Measurements from ENCODE around the gene LPIN1. TPM values are rescaled to one million over a fixed set of nuclear protein-coding genes. Genes with fewer than 3 reads are reported as not detected.
A peak's percentile ranks its signal among the peaks of the same experiment; 100 is the strongest.

Gene LPIN1
- total RNA-seq, 1 experiment from 2014 or later = 4.4 TPM

DNA sequence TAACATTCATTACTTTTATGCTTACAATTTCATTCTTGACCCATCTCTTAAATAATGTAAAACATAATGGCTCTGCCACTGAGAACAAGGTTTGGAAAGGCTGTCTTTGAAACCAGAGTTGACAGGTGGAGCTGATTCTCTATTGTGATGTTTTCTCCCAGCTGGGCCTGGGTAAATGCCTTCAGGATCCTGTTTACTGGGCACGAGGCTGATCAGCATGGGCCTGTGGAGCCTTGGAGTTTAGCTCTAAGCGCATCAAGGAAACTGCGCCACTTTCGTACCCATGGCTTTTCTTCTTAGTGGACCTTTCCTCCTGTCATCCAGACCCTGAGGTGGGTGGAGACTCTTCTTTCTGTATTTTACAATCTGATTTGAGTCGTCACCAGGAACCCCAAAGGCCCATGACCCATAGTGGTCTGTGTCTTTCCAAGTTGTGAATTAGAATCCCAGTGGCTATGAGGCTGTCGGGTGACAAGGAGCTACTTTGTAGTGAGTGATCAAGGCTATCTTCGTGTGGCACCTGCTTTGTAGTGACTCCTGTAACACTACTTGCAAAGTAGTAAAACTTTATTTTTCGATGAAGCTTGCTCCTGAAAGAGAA is 123.1 kb downstream of the LPIN1 start:
- TF ChIP-seq, protein P1, sequence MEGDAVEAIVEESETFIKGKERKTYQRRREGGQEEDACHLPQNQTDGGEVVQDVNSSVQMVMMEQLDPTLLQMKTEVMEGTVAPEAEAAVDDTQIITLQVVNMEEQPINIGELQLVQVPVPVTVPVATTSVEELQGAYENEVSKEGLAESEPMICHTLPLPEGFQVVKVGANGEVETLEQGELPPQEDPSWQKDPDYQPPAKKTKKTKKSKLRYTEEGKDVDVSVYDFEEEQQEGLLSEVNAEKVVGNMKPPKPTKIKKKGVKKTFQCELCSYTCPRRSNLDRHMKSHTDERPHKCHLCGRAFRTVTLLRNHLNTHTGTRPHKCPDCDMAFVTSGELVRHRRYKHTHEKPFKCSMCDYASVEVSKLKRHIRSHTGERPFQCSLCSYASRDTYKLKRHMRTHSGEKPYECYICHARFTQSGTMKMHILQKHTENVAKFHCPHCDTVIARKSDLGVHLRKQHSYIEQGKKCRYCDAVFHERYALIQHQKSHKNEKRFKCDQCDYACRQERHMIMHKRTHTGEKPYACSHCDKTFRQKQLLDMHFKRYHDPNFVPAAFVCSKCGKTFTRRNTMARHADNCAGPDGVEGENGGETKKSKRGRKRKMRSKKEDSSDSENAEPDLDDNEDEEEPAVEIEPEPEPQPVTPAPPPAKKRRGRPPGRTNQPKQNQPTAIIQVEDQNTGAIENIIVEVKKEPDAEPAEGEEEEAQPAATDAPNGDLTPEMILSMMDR (conservative IDR thresholded peaks at IDR 0.05) = no peak
- H3K27me3 Mint-ChIP-seq (ENCODE audit: low read depth) = no peaks in the 10 kb centered on the region; the same call in 1 of the 2 replicates
- no peak overlapping the region for H4K91ac ChIP-seq (ENCODE audit: insufficient read length, low read depth, low read length)
- no peak overlapping the region for H2BK20ac ChIP-seq (ENCODE audit: low read depth, low read length, poor library complexity, severe bottlenecking)
- no peak overlapping the region for H4K5ac ChIP-seq (ENCODE audit: insufficient read length, low read depth, low read length)
- H2BK120ac ChIP-seq (ENCODE audit: low read depth, low read length, poor library complexity, severe bottlenecking) = no peak overlapping the region
- H3K4me2 ChIP-seq (ENCODE audit: insufficient read depth, insufficient read length, low read length) = no peak overlapping the region
- H3K4me3 Mint-ChIP-seq = no peak overlapping the region
- no peak overlapping the region for H3K56ac ChIP-seq (ENCODE audit: insufficient read length, low read depth, low read length)
- no peak overlapping the region for H2BK15ac ChIP-seq (ENCODE audit: low read depth, low read length)
- H3K4me1 ChIP-seq (ENCODE audit: insufficient read depth, low read length) = no peaks in the 10 kb centered on the region
- H3K9ac ChIP-seq (ENCODE audit: extremely low read depth, insufficient read length, low read length) = no peak overlapping the region
- no peak overlapping the region for H3K27ac ChIP-seq (ENCODE audit: insufficient read length, low read depth, low read length)
- no peak overlapping the region for H3K14ac ChIP-seq (ENCODE audit: insufficient read depth, low read length)
- no peaks in the 10 kb centered on the region for H3K27me3 ChIP-seq (ENCODE audit: insufficient read depth, low read length)
- no peak overlapping the region for H2BK12ac ChIP-seq (ENCODE audit: insufficient read length, low read depth, low read length)
- H3T11ph ChIP-seq (ENCODE audit: low read length) = no peak overlapping the region
- no peak overlapping the region for H2AFZ ChIP-seq (ENCODE audit: low read length)
- no peak overlapping the region for H3K23ac ChIP-seq (ENCODE audit: insufficient read length, low read depth, low read length)
- H3K27ac Mint-ChIP-seq = peak overlapping the region in 1 of 3 experiments; percentile 48; a peak in 1 of 7 replicates
- H4K8ac ChIP-seq (replicated peaks; ENCODE audit: insufficient read length, low read depth, low read length) = no peak overlapping the region
- no peaks in the 10 kb centered on the region for H3K79me2 ChIP-seq (ENCODE audit: insufficient read depth, low read length)
- WGBS (ENCODE audit: extremely low coverage, insufficient read length, low lambda C conversion rate) = no CpG with 5 or more reads among the region's 8 CpGs
- no peak overlapping the region for H3K4ac ChIP-seq (ENCODE audit: low read depth, low read length)
- no peaks in the 10 kb centered on the region for H4K20me1 ChIP-seq (ENCODE audit: control insufficient read depth, insufficient read depth, insufficient read length)
- H3K79me1 ChIP-seq (ENCODE audit: insufficient read depth, low read depth, low read length, poor library complexity, severe bottlenecking) = no peaks in the 10 kb centered on the region
- no peak overlapping the region for H3K18ac ChIP-seq (ENCODE audit: insufficient read length, low read depth, low read length)
- H2BK5ac ChIP-seq (ENCODE audit: insufficient read length, low read length) = no peak overlapping the region
- H3K36me3 Mint-ChIP-seq (ENCODE audit: insufficient read depth in 1 of 3, low read depth in 3 of 3) = no peaks in the 10 kb centered on the region; a peak in 1 of 7 replicates
- peaks cover 0 to 3% of the 10 kb centered on the region in 2 experiments; a peak in 1 of 5 replicates for H3K9me3 Mint-ChIP-seq
- no peaks in the 10 kb centered on the region for H3K23me2 ChIP-seq (ENCODE audit: insufficient read length, low read depth, low read length, poor library complexity, severe bottlenecking)
- DNase-seq = no peak
- no peaks in the 10 kb centered on the region for H3K9me3 ChIP-seq (ENCODE audit: control insufficient read depth, low read depth, low read length)
- H2AK5ac ChIP-seq (ENCODE audit: insufficient read length, low read length) = no peak overlapping the region
- H3K4me1 Mint-ChIP-seq = peaks cover 12 to 26% of the 10 kb centered on the region in 2 experiments; a peak in 3 of 4 replicates

All from H9 (cell line).